GM19099 (cell line): ENCODE measurements around the gene HSD11B1L.

Source experiments
- POLR2A ChIP-seq: IDR thresholded peaks from 3 replicates; pipeline ENCODE4 v1.6.1; 2011; ENCODE audit warnings: low read depth; ENCODE audit not compliant: insufficient read length; ENCODE audit errors: extremely low read depth

Gene HSD11B1L

GRCh38 chr19:5654931-5655330, 25.9 kb upstream of the HSD11B1L start:
- TF ChIP-seq POLR2A = no peak

- no peak for TF ChIP-seq POLR2A
Measured at GRCh38 chr19:5655412-5655811, 25.4 kb upstream of the HSD11B1L start.

- no peak for TF ChIP-seq POLR2A
Measured at GRCh38 chr19:5661483-5661882, 19.3 kb upstream of the HSD11B1L start.

- TF ChIP-seq POLR2A = no peak
Measured at GRCh38 chr19:5663904-5664303, 16.9 kb upstream of the HSD11B1L start.

GRCh38 chr19:5664515-5664914, 16.3 kb upstream of the HSD11B1L start:
- no peak for TF ChIP-seq POLR2A

- TF ChIP-seq POLR2A = no peak
Measured at GRCh38 chr19:5665781-5666513, 14.9 kb upstream of the HSD11B1L start.

GRCh38 chr19:5666921-5667610, 13.8 kb upstream of the HSD11B1L start:
- TF ChIP-seq POLR2A = no peak

GRCh38 chr19:5667751-5668271, 13.0 kb upstream of the HSD11B1L start:
- no peak for TF ChIP-seq POLR2A

- no peak for TF ChIP-seq POLR2A
Measured at GRCh38 chr19:5669212-5669611, 11.6 kb upstream of the HSD11B1L start.

- TF ChIP-seq POLR2A = no peak
Measured at GRCh38 chr19:5671600-5671999, 9.2 kb upstream of the HSD11B1L start.

GRCh38 chr19:5672708-5673459, 7.9 kb upstream of the HSD11B1L start:
- TF ChIP-seq POLR2A = no peak

GRCh38 chr19:5673752-5674151, 7.1 kb upstream of the HSD11B1L start:
- TF ChIP-seq POLR2A = no peak

- no peak for TF ChIP-seq POLR2A
Measured at GRCh38 chr19:5674714-5675113, 6.1 kb upstream of the HSD11B1L start.

GRCh38 chr19:5676105-5676771, 4.6 kb upstream of the HSD11B1L start:
- TF ChIP-seq POLR2A = no peak

- no peak for TF ChIP-seq POLR2A
Measured at GRCh38 chr19:5676772-5677105, 4.1 kb upstream of the HSD11B1L start.
